GM21367 (cell line): ENCODE results near the gene PATJ.

Experiments used
- ATAC-seq: cut with Tn5 transposase; IDR thresholded peaks from one replicate; pipeline ENCODE4 v1.9.1; 2021; ENCODE audit not compliant: unreplicated experiment

The PATJ gene

DNA sequence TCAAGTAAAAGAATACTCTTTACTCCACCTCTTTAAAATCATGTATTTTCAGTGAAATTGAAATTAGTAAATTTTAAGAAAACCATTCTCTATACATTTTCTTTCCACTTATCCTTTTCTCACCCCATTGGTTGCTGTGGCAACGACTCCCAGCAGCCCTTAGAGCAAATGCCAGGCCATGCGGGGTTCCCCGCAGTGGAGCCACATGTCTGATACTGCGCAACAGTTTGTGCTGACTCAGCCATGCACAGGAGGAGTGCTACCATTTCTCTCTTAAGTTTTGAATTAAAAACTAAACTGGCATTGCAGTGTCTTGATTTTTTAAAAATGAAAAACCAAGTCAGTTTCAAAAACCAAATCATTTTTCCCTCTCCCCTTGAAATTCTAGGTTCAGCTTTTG is 238.3 kb downstream of the PATJ start:
- ATAC-seq, result no peak

DNA sequence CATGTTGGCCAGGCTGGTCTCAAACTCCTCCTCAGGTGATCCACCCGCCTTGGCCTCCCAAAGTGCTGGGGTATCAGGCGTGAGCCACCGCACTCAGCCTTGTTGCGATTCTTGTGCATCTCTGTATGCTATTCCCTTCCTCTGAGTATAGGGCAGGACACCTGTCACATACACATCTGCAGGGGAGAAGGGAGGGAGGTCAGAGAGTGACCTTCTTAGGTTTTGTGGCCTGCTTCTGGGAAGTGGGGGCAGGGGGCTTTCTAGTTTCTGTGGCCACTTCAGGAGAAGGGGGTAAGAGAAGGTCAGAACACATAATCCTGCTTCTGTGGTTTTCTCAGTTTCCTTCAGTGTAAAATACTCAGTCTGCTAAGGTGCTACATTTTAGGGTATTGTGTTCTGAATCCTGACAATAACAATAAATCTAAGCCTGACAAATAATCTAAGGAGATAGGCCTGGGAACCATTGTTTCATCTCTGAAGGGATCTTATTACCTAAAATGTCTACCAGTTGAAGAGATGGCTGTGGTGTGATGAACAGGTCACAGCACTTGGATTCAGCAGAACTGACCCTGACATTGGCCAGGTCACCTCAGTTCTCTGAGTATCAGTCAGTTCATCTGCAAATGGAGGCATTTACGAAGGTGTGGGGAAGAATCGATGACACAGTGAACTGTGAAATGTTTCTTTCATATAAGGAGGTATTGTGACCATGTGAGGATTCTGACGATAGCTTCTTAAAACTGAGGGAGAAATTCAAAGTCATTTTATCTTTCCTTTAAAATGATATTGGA is 239.8 kb downstream of the PATJ start:
- ATAC-seq, result no peak

DNA sequence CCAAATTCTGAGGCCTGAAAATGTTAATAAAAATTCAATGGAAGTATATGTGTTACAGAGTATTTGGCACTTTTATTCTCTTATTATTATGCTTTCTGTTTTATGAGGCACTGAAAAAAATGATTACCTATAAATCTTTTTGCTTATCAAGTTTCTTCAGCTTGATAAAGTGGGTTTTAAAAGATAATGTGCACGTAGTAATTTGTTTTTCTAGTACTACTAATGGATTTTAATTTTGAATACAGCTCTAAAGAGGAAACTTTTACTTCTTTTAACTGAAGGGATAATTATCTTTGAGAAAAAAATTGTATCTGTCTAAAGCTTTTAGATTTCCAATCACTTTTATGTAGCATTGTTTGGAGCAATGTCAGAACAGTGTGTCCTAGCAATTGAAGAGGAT is 241.0 kb downstream of the PATJ start:
- no peak for ATAC-seq

DNA sequence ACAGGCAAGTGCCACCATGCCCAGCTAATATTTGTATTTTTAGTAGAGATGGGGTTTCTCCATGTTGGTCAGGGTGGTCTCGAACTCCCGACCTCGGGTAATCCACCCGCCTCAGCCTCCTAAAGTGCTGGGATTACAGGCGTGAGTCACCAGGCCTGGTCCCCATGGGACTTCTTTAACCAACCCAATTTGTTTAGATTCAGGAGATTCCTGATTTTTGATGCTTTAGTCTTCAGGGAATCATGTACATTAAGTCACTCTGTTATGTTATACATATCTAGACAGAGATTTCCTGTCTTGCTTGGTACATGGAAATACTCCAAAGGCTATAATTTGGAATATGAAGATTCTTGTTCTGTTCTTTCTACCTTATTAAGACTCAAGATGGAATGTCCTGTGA is 250.0 kb downstream of the PATJ start:
- no peak for ATAC-seq

DNA sequence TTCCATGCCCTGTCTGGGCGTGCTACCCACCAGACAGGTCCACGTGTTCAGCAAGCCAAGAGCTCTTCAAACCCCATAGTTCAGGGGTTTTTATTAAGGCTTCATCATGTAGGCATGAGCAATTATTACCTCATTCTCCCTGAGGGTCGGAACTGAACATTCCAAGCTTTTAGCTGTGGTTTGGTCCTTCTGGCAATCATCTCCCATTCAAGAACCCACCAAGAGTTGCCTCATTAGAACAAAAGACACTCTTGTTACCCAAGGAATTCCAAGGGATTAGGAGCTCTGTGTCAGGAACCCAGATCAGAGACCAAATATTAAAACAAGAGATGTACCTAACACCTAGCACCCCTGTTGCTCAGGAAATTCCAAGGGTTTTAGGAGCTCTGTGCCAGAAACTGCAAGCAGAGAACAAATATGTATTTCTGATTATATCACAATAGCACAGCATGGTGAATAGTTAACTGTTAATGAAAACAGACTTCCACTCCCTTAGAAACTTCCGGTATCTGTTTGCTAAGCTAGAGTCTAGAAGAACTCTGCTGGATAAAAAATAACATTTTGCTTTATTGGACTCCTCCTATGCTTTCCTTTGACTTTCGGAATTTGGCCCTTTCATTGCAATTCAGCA is 251.2 kb downstream of the PATJ start:
- no peak for ATAC-seq

DNA sequence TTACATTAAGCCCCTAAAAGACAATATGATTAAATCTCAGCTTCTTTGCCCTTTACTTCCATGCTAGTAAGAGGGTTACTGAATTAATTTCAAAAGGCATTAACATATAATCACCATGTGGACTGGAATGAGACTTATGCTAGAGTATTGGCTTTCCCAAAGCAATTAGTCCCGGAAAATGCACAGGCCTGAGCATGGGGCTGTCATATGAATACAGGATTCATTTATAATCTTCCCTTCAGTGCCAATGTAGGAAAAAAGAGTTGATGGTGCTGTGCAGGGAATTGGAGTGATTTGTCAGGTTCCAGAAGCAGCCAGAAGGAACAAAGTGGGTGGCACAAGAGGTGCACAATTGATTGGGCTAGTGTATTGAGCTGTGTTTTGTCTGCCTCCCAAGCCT is 253.4 kb downstream of the PATJ start:
- ATAC-seq, result no peak

DNA sequence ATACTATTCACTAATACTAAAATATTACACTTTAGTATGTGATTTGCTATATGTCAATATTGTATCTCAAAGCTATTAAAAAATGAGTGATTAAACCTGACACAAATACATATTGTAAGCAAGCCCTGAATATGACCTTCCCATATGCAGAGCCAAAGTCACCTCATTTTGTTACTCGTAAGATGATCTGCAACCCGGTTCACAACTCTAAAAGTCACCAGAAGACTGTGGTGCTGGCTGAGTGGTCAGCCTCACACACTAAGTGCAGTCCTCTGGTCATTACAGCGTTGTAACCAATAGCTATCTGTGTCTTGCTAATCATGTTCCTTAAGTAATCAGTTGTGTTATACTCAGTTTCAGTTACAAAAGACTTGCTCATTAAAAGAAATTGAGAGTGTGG is 254.8 kb downstream of the PATJ start:
- ATAC-seq, result no peak

DNA sequence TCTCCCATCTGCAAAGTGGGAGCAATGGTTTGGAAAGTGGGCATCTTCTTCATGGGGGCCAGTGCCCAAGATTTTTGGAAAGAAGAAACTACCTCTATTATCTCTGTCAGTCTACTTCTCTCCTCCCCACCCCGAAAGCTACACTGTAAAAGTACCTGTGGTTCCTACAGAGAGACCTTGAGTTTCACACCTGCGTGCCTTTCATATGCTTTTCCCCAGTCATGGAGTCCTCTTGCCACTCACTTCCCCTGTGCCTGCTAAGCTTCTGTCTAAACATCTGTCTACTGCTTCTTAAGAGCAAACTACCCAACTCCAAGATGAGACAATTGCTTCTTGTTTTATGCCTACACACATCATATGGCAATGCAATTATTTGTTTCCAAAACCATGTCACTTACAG is 261.5 kb downstream of the PATJ start:
- no peak for ATAC-seq

DNA sequence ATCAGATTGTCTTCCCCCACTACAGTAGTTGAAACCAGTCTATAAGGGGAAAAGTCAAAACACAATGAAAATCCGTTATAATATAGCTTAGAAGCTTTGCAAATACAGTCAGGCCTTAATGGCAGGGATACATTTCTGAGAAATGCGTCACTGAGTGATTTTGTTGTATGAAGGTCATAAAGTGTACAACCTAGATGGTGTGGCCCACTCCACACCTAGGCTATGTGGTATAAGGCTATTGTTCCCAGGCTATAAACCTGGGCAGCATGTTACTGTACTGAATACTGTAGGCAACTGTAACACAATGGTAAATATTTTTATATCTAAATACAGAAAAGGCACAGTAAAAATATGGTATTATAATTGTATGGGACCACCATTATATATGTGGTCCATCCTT is 264.4 kb downstream of the PATJ start:
- ATAC-seq, result no peak

DNA sequence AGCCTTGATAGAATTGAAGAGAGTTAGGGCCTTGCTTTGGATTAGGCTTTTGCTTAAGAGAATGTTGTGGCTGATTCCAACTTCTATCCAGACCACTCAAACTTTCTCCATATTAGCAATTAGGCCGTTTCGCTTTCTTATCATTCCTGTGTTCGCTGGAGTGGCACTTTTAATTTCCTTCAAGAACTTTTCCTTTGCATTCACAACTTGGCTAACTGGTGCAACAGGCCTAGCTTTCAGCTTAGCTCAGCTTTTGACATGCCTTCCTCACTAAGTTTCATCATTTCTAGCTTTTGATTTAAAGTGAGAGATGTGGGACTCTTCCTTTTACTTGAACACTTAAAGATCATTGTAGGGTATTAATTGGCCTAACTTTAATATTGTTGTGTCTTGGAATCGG is 268.7 kb downstream of the PATJ start:
- no peak for ATAC-seq

DNA sequence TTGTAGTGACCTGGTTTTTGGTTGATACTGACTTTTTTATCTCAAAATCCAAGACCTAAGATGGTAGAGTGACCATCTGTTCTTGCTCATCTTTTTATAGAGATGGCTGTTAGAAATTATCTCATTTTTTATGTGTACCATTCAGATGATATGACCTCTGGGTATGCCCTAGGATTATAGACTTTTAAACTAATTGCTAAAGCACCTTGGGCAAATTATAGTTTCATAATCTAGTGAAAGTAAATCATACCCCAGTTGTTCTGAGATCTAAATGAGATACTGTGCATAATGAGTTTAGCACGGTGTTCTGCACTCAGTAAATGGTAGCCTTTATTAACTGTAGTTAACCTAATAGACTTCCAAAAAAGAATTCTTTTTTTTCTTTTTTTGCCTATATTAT is 269.8 kb downstream of the PATJ start:
- no peak for ATAC-seq

DNA sequence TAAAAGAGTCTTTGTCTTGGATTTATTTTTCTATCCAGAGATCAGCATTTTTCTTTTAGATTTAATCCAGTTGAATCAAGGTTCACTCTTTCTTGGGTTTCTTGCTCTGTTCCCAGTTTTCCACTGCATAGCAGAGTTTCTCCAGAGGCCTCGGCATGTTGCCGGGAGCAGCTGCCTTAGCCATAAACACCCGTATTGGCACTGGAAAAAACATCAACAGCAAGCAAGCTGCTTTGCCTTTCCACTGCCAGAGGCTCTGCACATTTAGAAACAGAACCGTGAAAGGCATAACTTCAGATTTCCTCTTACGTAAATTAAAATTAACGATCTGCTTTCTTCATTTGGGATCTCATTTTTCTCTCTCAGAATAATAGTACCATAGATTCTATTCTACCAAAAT is 270.6 kb downstream of the PATJ start:
- no peak for ATAC-seq

DNA sequence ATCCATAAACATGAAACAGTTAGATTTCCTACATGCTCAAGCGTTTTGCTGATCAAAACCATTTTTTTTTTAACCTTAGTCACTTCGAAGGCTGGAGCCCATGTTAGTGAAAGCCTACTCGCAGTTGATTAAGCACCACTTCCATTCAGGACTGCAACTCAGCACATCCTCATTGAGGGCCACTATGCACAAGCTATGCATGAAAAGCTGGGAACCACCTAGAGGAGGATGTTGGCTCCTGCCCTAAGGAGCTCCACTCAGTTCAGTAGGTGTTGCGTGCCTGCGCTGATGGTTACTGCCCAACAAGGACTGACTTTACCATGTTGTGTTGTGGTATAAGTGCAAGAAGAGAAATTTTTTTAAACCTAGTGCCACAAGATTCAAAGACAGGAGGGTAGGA is 271.0 kb downstream of the PATJ start:
- no peak for ATAC-seq

DNA sequence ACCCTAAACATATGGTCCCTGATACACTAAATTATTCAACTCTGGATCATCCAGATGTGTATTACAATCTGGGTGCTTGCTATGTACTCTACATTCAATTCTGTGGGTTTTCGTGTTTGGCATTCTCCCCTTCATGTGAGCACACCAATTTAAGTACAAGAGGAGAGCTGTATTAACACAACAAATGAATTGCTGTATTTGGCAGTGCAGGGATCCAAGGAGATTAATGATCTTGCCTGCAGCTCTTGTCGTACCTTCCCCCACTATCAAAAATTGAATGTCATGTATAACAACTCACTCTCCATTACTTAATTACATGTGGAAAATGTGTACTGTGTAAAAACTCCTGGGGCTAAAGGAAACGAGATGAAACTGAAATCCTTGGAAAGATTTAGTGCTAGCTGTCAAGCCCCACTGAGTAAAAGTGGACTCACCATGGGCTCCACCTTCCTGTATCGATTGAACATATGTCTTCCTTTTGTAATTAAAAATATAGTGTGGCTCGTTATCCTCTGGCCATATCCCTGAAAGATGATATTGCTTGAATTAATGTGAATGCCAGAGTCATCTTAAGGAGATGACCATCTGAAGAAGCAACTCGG is 280.2 kb downstream of the PATJ start:
- no peak for ATAC-seq

DNA sequence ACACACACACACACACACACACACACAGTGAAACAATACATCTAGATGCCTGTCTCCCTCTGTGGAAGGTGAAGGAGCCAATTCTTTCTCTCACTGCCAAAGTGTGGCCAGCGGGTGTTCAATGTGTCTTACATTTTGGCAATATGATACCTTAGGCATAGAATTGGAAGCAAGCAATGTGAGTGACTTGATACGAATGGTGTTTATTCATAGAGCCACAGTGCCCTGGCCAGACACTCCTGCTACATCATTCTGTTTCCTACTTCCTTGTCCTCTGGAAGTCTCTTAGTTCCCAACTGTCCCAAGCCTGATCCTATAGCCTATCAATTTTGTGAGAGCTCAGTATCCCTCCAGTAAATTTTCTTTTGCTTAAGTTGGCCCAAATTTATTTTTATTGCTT is 282.4 kb downstream of the PATJ start:
- no peak for ATAC-seq

DNA sequence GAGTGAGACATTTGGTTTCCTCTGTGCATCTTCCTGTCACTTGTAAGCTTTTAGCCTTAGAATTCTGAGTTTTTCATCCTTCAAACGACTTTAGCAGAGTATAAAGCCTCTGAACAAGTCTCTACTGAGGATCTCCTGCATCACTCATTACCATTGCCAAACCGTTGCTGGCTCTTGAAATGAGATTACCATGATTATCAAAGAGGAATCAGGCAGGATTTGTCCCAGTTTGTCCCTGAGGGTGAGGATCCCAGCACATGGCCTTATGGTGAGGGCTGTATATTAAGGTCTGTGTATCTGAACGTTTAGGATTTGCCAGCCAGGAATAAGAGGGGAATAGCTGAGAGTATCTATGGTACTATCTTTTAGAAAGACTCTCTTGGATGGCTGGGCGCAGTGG is 282.9 kb downstream of the PATJ start:
- no peak for ATAC-seq

DNA sequence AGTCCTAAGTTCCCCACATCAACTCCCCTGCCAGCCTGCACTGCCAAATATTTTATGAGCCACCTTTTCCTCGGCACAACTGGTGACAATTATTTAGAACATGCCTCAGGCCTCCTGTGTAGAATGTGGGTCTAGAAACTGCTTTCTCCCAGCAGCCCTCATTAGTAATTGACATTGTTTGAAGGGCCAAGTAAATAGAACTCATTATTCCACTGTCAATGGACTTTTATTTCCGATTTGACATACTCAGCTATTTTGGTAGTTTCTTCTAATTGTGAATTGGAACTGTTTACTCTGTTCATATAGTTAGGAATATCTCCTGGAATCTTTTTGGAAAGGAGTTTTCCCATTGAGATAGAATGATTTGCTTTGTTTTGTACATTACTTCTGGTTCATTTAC is 283.6 kb downstream of the PATJ start:
- ATAC-seq, result no peak

DNA sequence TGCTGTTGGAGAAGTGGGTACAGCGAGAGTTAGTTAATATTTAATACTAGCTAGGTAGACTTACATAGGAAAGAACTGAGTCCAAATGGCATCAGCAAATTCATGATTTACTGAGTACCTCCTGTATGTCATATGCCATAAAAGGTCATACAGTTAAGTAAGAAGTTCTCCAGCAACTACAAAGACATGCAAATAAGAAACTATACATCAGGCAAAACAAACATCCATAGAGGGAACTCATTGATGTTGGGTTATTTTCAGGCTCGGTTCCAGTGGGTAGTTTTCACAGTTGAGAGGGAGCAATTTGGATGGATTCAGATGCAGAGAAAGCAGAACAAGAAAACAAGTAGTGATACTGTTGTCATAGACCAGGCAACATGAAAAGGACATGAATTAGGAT is 287.4 kb downstream of the PATJ start:
- no peak for ATAC-seq

DNA sequence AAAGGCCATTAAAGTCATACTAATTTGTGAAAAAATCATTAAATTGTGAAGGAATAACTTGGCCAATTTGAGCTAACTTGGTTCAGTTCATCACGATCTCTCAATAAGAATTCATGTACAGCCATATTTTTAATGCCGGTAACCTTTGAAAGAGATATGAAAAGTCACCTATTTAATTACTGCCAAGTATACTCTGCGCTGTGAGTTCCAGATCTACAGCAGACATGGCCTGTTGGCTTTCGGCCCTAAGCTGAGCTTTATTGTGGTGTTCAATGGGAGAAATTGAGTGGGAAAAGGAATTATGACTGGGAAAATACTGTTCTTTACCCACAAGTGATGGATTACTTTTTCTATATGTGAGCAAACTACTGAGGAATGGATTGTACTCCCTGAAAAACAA is 292.5 kb downstream of the PATJ start:
- ATAC-seq, result no peak

DNA sequence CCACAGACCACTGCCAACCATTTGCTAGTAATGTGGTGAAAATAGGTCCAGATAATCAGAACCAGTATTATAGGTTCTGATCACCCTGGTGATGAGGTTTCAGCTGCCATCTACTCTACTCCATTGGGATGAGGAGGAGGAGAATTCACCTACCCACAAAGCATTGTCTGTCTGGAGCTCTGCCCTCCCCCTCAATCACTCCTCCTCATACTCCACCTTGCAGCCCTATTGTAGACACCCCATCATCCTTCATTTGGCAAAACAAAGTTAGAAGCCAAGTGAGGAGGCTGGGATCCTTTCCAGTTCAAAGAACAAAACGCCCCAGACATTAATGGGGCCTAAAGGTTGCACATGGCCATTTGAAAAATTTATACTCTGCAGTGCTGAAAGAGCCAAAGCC is 295.0 kb downstream of the PATJ start:
- ATAC-seq, result no peak

DNA sequence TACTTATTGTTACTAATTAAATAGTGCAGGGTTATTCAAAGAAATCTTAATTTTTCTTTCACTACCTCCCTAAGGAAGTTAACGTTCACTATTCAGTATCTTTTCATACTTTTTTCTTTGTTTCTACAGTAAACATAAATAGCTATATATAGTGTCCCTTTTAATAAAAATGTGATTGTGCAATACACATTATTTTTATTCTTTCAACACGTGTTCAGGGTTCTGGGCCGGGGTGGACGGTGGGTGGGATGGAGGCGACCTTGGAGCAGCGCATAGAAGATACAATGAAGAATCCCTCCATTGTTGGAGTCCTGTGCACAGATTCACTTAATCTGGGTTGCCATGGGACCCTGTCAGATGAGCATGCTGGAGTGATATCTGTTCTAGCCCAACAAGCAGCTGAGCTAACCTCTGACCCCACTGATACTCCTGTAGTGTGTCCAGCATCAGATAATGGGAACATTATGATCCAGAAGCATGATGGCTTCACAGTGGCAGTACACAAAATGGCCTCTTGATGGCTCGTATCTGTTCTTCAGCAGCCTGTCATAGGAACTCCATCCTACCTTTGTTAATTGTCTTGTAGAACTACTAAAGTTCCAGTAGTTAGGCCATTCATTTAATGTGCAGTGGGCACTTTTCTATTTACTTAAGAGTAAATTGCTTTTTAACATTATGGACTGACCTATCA is 296.5 kb downstream of the PATJ start:
- no peak for ATAC-seq

DNA sequence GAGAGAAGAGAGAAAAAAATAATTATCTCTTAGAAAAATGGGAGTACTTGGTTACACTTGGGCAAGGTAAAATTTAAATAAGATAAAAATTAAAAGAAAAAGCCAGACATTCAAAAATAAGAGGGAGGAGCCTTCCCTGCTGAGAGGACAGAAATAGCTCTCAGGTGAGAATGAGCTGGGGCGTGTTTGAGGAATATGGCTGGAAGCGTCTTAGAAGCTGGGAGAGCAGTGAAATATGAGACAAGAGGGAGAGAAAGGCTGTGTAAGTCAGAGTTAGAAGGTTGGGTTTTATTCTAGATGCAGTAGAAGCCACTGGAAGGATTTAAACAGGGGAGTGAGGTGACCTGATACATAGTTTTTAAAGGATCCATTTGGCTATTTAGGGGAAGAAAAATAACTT is 298.2 kb downstream of the PATJ start:
- ATAC-seq, result no peak
